ENCODE measurements around the gene CNKSR2.
"Not testable (repeated sequence)": the region's sequence is repeated elsewhere in the genome, so short reads cannot be mapped to it uniquely, and the experiment has no call there.

Gene CNKSR2

DNA sequence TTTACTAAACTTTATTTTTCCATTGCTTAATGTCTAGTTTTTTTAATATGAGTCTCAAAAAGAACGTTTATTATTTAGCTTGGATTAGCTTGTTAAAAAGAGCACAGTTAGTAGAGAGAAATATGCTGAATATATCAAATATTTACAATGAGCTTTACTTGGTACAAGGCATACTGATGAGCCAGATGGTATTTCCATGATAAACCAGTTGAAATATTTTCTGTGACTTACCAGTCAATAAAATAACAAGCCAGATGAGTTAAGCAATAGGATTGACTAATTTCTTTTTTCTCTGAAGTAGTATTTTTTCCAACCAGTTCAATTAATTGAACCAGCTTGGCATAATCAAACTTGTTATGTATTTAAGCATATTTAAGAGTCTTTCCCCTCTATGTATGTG lies 149.8 kb downstream of the CNKSR2 start:
- H3K36me3 ChIP-seq (ENCODE audit: control insufficient read depth in 1 of 2, insufficient read depth in 2 of 2, low read length in 2 of 2) = no peaks in the 10 kb centered on the region
- H3K27ac ChIP-seq (ENCODE audit: low read length) = no peak overlapping the region
- H3K4me3 ChIP-seq (ENCODE audit: low read depth in 1 of 2, low read length in 2 of 2) = no peak overlapping the region
- no peaks in the 10 kb centered on the region for H3K4me1 ChIP-seq (ENCODE audit: control insufficient read depth in 1 of 2, insufficient read depth in 2 of 2, low read length in 2 of 2)
- no peaks in the 10 kb centered on the region for H3K9me3 ChIP-seq (ENCODE audit: control insufficient read depth in 1 of 2, low read length in 2 of 2)
- no peaks in the 10 kb centered on the region for H3K27me3 ChIP-seq (ENCODE audit: low read depth, low read length)

DNA sequence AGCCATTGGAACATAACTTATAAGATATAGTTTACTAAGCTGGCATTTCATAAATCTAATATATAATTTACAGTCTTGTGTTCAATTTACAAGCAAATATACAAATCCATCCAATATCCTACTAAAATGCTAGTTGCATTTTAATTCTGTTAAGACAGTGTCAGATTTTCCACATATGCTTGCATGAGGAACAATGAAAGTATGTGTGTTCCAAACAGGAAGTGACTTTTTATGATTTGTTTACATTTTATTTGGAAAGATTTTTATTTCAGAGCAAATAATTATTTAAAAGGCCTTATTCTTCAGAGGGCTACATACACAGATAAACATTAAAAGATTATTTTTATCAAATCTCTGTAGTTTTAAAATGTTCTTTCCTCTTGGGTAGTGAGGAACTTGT lies 153.9 kb downstream of the CNKSR2 start:
- no peaks in the 10 kb centered on the region for H3K36me3 ChIP-seq (ENCODE audit: control insufficient read depth in 1 of 2, insufficient read depth in 2 of 2, low read length in 2 of 2)
- H3K27ac ChIP-seq (ENCODE audit: low read length) = no peak overlapping the region
- no peaks in the 10 kb centered on the region for H3K9me3 ChIP-seq (ENCODE audit: control insufficient read depth in 1 of 2, low read length in 2 of 2)
- no peak overlapping the region for H3K4me3 ChIP-seq (ENCODE audit: low read depth in 1 of 2, low read length in 2 of 2)
- no peaks in the 10 kb centered on the region for H3K4me1 ChIP-seq (ENCODE audit: control insufficient read depth in 1 of 2, insufficient read depth in 2 of 2, low read length in 2 of 2)
- H3K27me3 ChIP-seq (ENCODE audit: low read depth, low read length) = no peaks in the 10 kb centered on the region

GRCh38 chrX:21529771-21530170 lies 155.6 kb downstream of the CNKSR2 start:
- Histone ChIP-seq H3K27me3 (ENCODE audit: low read depth, low read length) (no peaks in the 10 kb centered on the region), H3K4me3 (ENCODE audit: low read depth in 1 of 2, low read length in 2 of 2) (no peak overlapping the region), H3K36me3 (ENCODE audit: control insufficient read depth in 1 of 2, insufficient read depth in 2 of 2, low read length in 2 of 2) (no peaks in the 10 kb centered on the region), H3K27ac (ENCODE audit: low read length) (no peak overlapping the region), H3K4me1 (ENCODE audit: control insufficient read depth in 1 of 2, insufficient read depth in 2 of 2, low read length in 2 of 2) (no peaks in the 10 kb centered on the region), H3K9me3 (ENCODE audit: control insufficient read depth in 1 of 2, low read length in 2 of 2) (no peaks in the 10 kb centered on the region)

DNA sequence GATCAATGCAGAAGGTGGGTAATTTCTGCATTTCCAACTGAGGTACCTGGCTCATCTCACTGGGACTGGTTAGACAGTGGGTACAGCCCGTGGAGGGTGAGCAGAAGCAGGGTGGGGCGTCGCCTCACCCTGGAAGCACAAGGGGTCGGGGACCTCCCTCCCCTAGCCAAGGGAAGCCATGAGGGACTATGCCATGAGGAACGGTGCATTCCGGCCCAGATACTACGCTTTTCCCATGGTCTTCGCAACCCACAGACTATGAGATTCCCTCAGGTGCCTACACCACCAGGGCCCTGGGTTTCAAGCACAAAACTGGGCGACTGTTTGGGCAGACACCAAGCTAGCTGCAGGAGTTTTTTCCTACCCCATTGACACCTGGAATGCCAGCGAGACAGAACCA lies 170.4 kb downstream of the CNKSR2 start:
- H3K4me3 ChIP-seq (ENCODE audit: low read depth in 1 of 2, low read length in 2 of 2); H3K27me3 ChIP-seq (ENCODE audit: low read depth, low read length); H3K4me1 ChIP-seq (ENCODE audit: control insufficient read depth in 1 of 2, insufficient read depth in 2 of 2, low read length in 2 of 2); H3K27ac ChIP-seq (ENCODE audit: low read length); H3K36me3 ChIP-seq (ENCODE audit: control insufficient read depth in 1 of 2, insufficient read depth in 2 of 2, low read length in 2 of 2); H3K9me3 ChIP-seq (ENCODE audit: control insufficient read depth in 1 of 2, low read length in 2 of 2): not testable (repeated sequence)

GRCh38 chrX:21559417-21559816 lies 185.2 kb downstream of the CNKSR2 start:
- Histone ChIP-seq H3K27ac (ENCODE audit: low read length) (no peak overlapping the region), H3K27me3 (ENCODE audit: low read depth, low read length) (no peaks in the 10 kb centered on the region), H3K4me3 (ENCODE audit: low read depth in 1 of 2, low read length in 2 of 2) (no peak overlapping the region), H3K36me3 (ENCODE audit: control insufficient read depth in 1 of 2, insufficient read depth in 2 of 2, low read length in 2 of 2) (no peaks in the 10 kb centered on the region), H3K9me3 (ENCODE audit: control insufficient read depth in 1 of 2, low read length in 2 of 2) (no peaks in the 10 kb centered on the region), H3K4me1 (ENCODE audit: control insufficient read depth in 1 of 2, insufficient read depth in 2 of 2, low read length in 2 of 2) (no peaks in the 10 kb centered on the region)

DNA sequence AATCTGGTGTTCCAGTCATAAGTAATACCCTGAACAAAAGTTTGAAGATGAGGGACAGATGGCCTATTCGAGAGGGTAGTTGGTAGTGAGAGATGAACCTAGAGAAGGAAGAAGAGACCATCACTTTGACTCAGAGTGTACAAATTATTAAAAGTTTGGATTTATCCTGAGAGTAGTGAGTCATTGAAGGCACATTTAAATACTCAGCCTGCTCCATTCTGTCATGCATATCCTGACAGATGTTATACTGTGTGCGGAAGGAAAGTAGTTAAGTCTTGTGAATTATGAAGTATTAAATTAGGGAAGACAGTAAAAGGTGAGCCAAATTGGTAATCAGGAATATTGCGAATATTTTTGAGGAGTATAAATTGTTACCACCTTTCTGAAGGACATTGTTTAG lies 190.8 kb downstream of the CNKSR2 start:
- H3K36me3 ChIP-seq (ENCODE audit: control insufficient read depth in 1 of 2, insufficient read depth in 2 of 2, low read length in 2 of 2) = no peaks in the 10 kb centered on the region
- no peak overlapping the region for H3K27ac ChIP-seq (ENCODE audit: low read length)
- H3K9me3 ChIP-seq (ENCODE audit: control insufficient read depth in 1 of 2, low read length in 2 of 2) = no peaks in the 10 kb centered on the region
- H3K4me3 ChIP-seq (ENCODE audit: low read depth in 1 of 2, low read length in 2 of 2) = no peak overlapping the region
- no peaks in the 10 kb centered on the region for H3K4me1 ChIP-seq (ENCODE audit: control insufficient read depth in 1 of 2, insufficient read depth in 2 of 2, low read length in 2 of 2)
- H3K27me3 ChIP-seq (ENCODE audit: low read depth, low read length) = no peaks in the 10 kb centered on the region

- Histone ChIP-seq H3K27ac (ENCODE audit: low read length) (no peak overlapping the region), H3K4me1 (ENCODE audit: control insufficient read depth in 1 of 2, insufficient read depth in 2 of 2, low read length in 2 of 2) (no peaks in the 10 kb centered on the region), H3K36me3 (ENCODE audit: control insufficient read depth in 1 of 2, insufficient read depth in 2 of 2, low read length in 2 of 2) (no peaks in the 10 kb centered on the region), H3K9me3 (ENCODE audit: control insufficient read depth in 1 of 2, low read length in 2 of 2) (no peaks in the 10 kb centered on the region), H3K4me3 (ENCODE audit: low read depth in 1 of 2, low read length in 2 of 2) (no peak overlapping the region), H3K27me3 (ENCODE audit: low read depth, low read length) (no peaks in the 10 kb centered on the region)
These were observed 200.6 kb downstream of the CNKSR2 start for GRCh38 chrX:21574793-21575192.

DNA sequence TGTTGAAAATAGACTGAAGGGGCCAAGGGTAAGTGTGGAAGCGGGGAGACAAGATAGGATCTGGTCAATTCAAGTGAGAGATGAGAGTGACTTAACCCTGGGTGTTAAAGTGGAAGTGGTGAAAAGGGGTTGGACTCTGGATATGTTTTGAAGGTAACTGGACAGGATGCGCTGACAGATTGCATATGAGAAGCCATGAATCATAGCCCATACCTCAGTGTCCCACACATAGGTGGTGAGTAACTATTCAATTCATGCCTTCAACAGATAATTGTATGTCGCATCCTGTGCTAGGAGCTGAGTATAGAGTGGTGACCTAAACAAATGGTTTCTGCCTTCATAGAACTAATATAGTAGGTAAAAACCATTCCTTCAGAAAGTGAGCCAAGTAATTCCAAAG lies 207.3 kb downstream of the CNKSR2 start:
- no peaks in the 10 kb centered on the region for H3K4me1 ChIP-seq (ENCODE audit: control insufficient read depth in 1 of 2, insufficient read depth in 2 of 2, low read length in 2 of 2)
- no peak overlapping the region for H3K27ac ChIP-seq (ENCODE audit: low read length)
- H3K9me3 ChIP-seq (ENCODE audit: control insufficient read depth in 1 of 2, low read length in 2 of 2) = no peaks in the 10 kb centered on the region
- H3K27me3 ChIP-seq (ENCODE audit: low read depth, low read length) = no peaks in the 10 kb centered on the region
- H3K4me3 ChIP-seq (ENCODE audit: low read depth in 1 of 2, low read length in 2 of 2) = no peak overlapping the region
- no peaks in the 10 kb centered on the region for H3K36me3 ChIP-seq (ENCODE audit: control insufficient read depth in 1 of 2, insufficient read depth in 2 of 2, low read length in 2 of 2)

DNA sequence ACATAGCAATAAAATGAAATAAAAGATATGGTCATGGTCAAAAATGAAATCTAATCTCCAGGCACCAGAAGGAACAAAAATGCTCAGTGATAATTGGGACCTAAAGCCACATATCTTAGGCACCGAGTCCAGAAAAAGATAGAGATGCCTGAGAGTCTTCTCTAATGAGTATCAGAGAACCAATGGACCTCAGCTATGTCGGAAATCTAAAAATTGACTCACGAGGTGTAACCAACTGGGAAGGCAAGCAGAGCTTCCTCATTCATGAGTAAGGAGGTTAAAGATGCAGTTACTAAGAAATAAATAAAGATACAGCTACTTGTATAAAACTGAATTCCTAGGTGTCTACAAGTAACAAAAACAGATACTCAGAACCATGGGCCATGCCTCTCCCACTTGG lies 211.8 kb downstream of the CNKSR2 start:
- Histone ChIP-seq H3K27ac (ENCODE audit: low read length) (no peak overlapping the region), H3K4me1 (ENCODE audit: control insufficient read depth in 1 of 2, insufficient read depth in 2 of 2, low read length in 2 of 2) (no peaks in the 10 kb centered on the region), H3K36me3 (ENCODE audit: control insufficient read depth in 1 of 2, insufficient read depth in 2 of 2, low read length in 2 of 2) (no peaks in the 10 kb centered on the region), H3K4me3 (ENCODE audit: low read depth in 1 of 2, low read length in 2 of 2) (no peak overlapping the region), H3K9me3 (ENCODE audit: control insufficient read depth in 1 of 2, low read length in 2 of 2) (no peaks in the 10 kb centered on the region), H3K27me3 (ENCODE audit: low read depth, low read length) (no peaks in the 10 kb centered on the region)

DNA sequence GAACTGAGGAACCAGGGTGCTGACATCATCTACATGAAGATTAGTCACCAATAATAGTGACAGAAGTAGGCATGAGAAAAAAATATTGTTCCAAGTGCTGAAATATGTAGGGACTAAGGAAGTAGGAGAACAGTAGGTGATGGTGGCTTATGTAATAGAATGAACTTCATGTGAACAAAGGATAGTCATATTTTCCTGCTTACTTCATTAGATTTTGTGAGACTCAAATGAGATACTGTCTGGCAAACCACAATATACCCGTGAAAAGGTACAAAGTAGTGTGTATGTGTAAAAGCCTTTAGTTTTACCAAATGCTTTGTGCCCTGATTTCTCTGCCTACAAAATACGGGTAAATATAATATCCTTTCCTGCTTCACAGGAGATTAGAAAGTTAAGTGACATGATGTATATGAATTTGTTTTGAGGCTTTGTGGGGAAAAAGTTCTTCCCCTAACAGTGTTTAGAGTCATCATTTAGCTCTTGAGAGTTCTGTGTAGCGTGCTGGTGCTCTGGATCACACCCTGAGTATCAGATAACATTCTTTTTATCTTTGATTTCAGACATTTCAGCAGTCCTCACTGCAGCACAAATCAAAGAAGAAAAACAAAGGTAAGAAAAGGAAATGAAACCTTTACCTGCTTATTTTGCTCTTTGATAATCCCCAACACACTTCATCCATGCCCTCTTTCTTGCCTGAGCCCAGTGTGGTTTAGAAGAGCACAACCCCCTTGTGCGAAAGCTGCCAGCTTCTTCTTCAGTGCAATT lies 216.0 kb downstream of the CNKSR2 start:
- no peaks in the 10 kb centered on the region for H3K9me3 ChIP-seq (ENCODE audit: control insufficient read depth in 1 of 2, low read length in 2 of 2)
- H3K36me3 ChIP-seq (ENCODE audit: control insufficient read depth in 1 of 2, insufficient read depth in 2 of 2, low read length in 2 of 2) = no peaks in the 10 kb centered on the region
- no peak overlapping the region for H3K4me3 ChIP-seq (ENCODE audit: low read depth in 1 of 2, low read length in 2 of 2)
- H3K4me1 ChIP-seq (ENCODE audit: control insufficient read depth in 1 of 2, insufficient read depth in 2 of 2, low read length in 2 of 2) = no peaks in the 10 kb centered on the region
- H3K27me3 ChIP-seq (ENCODE audit: low read depth, low read length) = no peaks in the 10 kb centered on the region
- no peak overlapping the region for H3K27ac ChIP-seq (ENCODE audit: low read length)

DNA sequence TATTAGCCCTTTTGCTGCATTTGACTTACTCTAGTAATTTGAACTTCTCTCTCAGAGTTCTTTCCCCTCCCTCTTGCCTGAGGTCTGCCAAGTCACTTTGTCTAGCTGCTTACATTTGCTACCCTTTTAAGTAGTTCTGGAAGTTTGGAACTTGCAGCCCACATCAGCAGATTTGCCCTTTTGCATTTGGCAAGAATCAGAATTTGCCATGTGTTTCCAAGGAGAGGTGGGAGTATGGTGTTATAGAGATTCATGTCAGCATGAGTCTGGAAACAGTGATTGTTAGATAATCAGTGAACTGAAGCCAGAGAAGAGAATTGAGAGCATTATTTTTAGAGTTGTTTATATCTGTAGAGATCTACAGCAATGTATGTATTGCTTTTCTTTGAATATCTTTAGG lies 231.8 kb downstream of the CNKSR2 start:
- Histone ChIP-seq H3K27ac (ENCODE audit: low read length) (no peak overlapping the region), H3K9me3 (ENCODE audit: control insufficient read depth in 1 of 2, low read length in 2 of 2) (no peaks in the 10 kb centered on the region), H3K36me3 (ENCODE audit: control insufficient read depth in 1 of 2, insufficient read depth in 2 of 2, low read length in 2 of 2) (no peaks in the 10 kb centered on the region), H3K4me3 (ENCODE audit: low read depth in 1 of 2, low read length in 2 of 2) (no peak overlapping the region), H3K4me1 (ENCODE audit: control insufficient read depth in 1 of 2, insufficient read depth in 2 of 2, low read length in 2 of 2) (no peaks in the 10 kb centered on the region), H3K27me3 (ENCODE audit: low read depth, low read length) (no peaks in the 10 kb centered on the region)

- no peak overlapping the region for H3K27ac ChIP-seq (ENCODE audit: low read length)
- H3K36me3 ChIP-seq (ENCODE audit: control insufficient read depth in 1 of 2, insufficient read depth in 2 of 2, low read length in 2 of 2) = no peaks in the 10 kb centered on the region
- no peaks in the 10 kb centered on the region for H3K27me3 ChIP-seq (ENCODE audit: low read depth, low read length)
- no peaks in the 10 kb centered on the region for H3K9me3 ChIP-seq (ENCODE audit: control insufficient read depth in 1 of 2, low read length in 2 of 2)
- H3K4me3 ChIP-seq (ENCODE audit: low read depth in 1 of 2, low read length in 2 of 2) = no peak overlapping the region
- H3K4me1 ChIP-seq (ENCODE audit: control insufficient read depth in 1 of 2, insufficient read depth in 2 of 2, low read length in 2 of 2) = no peaks in the 10 kb centered on the region
These were observed 235.9 kb downstream of the CNKSR2 start for GRCh38 chrX:21610168-21610567.
